Measurements from ENCODE around the gene SH3TC1.

SH3TC1 gene

DNA sequence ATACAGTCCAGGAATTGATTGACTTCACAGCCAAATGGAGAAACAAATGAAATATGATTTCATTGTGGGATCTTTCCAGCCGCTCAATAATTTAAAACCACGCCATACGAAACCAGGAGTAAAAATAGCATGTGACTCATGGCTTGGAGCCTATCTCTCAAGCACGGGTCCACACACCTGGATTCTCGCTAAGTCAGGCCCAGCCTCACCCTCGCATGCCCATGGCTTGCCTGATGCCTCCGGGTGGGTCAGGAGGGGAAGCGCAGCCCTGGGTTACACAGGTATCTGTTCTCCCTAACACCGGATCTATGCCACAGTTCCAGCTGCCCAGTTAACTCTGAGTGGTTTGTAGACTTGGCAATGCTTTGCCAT is 34.9 kb upstream of the SH3TC1 start:
- no peak for DNase-seq

DNA sequence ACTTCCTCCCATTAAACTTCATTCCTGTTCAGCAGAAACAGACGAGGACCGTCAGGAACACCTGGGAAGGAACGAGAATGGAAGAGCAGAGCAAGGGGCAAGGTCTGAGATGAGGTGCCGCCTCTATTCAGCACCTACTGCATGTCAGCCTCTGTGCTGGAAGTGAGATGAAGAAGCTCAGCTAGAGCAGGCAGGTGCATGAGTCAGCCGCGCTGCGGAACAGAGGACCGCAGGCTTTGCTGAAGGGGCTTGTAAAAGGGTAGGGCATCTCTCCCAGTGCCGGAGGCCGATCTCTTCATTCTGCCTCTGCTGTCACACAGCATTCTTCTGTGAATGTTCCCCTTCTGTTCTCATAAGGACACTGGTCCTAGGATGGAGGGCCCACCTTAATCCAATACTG is 34.4 kb upstream of the SH3TC1 start:
- DNase-seq = no peak

DNA sequence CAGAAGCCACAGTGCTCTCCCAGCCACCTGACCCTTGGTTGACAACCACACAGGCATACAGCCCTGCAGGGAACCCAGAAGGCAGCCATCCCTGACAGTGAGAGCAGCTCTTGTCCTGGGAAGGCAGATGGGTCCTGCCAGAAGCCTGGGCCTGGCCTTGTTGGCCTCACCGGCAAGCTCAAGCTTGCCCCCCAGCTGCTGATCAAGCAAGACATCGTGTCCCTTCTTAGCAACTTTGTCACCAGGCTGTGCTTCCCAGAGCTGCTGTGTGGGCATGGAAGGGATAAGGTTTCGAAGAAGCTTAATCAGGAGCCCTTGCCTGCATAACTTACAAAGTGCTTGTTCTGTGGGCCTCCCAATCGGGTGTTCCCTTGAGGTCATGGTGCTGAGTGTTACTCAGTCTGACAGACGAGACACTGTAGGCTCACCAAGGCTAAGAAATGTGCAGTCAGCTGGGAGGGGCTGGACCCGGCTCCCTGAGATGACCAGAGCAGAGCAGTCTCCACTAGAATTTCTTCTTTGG is 33.7 kb upstream of the SH3TC1 start:
- DNase-seq = no peak

DNA sequence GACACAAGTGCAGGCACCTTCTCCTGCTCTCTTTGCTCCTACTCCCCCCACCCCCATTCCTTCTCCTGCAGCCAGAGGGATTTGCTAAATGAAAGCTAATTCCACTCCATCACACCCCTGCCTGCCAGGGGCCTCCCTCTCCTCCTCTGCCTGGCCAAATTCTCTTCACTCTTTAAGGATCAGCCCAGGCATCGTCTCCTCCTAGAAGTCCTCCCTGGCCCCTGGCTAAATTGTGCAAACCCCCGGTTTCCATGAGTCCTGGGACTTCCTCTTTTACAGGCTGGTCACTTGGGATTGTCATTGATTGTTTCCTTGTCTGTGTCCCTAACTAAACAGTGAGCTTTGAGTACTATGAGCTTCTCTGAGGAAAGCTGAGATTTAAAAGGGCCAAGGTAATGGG is 31.8 kb upstream of the SH3TC1 start:
- no peak for DNase-seq

DNA sequence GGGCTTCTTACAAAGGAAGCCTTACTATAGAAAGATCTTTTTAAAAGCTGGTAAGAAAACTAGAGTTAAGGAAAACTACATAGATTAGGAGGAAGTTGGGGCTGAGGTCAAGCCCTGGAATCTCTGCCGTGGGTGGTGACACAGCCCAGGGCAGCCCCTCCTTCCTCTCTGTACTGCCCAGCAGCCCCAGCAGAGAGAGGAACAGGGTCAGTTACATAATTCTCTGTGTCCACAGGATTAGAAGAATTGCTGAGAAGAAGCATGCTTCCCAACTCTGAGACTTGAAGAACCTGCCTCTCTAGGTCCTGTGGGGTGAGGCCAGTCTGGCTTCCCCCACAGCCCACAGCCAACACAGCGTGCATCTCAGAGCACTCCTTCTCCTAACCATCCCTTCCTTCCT is 31.3 kb upstream of the SH3TC1 start:
- no peak for DNase-seq

DNA sequence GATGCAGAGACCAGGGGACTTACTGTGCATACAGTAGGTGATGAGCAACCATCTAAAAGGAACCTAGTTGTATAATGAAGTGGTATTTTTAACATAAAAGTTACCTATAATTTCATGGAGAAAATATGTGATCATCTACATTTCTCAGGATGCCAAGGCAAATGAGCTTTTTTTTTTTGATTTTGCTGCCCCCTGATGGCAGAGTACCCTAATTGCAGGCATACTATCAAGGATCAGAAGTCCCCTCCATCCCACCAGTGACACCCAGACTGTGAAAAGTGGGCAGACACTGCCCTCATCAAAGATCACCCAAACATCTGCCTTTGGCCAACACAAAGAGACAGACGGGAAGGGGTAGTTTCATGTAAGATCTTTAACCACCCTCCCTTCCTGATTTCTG is 30.9 kb upstream of the SH3TC1 start:
- DNase-seq = no peak

DNA sequence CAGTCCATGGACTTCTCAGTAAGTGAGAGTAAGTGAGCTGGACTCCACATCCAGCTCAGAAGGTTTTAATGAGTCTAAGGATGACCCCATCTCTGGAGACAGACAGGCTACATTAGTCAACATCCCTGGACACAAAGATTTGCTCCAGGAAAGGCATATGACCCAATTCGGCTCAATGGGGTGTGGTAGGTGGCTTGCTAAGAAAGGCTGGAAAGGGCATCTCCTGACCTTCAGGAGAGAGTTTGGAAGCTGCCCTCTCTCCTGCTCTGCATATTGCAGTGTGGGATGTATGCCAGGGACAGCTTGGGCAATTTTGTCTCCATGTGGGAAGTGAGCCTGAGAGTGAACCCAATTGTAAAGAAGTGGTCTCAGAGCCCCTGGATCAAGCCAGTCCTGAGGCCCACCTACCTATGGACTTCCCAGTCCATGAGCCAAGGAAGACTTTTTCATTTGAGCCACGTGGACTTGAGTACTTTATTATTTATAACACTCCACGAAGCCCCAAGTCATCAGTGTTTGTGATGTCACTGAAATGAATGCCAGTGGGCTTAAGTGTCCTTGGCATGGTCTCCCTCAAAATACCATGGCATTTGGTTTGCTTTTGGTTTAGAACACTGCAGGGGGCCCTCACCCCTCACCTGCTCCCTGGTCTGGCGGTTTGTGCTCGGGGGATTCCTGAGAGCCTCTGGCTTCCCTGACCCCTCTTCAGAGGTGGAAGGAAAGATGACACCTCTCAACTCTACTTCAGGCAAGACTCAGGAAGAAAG is 30.1 kb upstream of the SH3TC1 start:
- DNase-seq = no peak

DNA sequence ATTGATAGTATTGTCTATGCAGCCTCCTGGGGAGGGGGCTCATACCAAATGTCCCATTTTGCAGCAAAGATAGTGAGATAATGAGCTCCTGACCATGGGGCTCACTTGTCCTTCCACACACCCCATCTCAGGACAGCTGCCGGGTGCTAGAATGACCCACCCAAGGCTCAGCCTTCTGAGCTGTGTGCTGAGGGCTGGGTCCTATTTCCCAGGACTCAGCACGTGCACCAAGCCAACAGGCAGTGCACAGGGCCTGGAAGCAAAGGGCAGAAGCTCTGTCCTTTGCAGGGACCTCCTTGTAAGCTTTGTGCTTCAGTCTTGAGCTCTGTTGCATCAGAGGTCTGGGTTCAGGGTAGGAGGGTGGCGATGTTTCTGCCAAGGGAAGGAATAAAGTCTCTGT is 29.3 kb upstream of the SH3TC1 start:
- DNase-seq = no peak

DNA sequence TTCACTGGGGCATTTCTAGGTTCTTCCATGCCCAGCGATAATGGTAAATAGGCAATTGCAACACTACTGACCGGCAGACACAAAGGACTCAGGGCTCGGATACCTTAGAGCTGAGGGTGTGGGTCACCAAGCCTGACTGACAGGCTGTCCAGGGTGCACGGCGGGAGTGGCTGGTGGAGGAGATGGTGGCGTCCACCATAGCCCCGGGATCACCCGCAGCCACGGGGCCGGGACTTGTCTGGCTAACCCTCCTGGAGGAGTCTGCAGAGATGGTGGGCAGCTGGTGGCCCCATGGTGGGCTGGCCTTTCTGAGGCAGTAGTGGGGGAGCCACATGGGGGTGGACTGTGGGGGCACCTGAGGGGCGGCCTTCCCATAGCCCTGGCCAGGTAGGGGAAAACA is 28.7 kb upstream of the SH3TC1 start:
- DNase-seq = no peak

DNA sequence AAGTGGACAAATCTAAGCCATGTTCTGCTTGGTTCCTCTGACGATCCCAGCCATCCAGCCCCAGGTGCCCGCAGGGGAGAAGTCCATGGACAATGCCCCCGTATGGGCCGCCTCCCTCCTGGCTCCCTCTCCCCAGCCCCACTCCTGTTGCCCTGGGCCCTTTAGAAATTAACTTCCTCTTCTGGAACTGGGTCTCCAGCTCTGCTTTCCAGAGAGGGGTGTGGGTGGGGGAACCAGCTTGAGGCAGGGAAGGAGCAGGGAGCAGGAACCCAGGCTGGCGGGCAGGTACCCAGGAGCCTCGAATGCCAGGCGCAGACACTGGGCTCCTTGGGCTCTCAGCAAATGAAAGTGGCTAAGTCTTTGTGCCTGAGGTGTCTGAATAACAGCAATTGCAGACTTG is 27.8 kb upstream of the SH3TC1 start:
- no peak for DNase-seq

DNA sequence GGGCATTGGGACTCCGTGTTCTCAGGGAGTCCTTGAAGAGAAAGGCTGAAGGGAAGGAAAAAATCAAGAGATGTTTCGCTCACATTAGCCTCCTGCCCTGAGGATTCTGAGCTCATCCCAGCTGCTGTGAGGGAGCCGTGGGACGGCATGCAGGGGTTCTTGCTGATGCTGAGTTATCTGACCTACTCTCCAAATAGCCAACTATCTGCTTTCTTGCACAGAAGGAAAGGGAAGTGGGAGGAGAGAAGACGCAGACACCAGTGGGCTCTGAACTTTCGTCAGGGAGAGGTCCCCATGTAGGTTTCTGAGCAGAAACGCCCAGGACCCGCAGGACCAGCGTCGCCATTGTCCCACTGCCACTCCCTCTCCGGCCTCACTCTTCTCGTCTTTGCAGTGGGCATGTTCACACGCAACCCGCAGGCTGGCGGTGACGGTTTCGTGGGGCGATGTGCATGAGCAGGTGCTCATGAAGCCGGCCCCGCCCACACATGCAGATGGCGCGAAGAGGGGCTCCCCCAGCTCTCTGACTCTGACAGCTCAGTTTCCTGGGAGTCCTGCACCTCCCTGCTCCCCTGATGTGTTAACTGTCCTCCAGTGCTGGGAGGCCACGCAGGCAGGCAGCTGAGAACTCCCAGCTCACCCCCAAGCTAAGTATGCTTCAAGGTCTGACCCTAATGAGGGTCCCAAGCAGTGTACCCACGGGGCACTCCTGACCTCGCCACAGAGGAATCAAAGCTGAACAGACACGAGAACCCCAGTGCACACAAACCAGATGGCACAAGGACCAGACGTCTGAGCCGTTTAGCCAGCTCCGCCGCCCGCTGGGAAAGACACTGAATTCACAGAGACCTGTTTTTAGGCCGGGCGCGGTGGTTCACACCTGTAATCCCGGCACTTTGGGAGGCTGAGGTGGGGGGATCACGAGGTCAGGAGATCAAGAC is 26.8 kb upstream of the SH3TC1 start:
- peak; percentile 63 for DNase-seq

DNA sequence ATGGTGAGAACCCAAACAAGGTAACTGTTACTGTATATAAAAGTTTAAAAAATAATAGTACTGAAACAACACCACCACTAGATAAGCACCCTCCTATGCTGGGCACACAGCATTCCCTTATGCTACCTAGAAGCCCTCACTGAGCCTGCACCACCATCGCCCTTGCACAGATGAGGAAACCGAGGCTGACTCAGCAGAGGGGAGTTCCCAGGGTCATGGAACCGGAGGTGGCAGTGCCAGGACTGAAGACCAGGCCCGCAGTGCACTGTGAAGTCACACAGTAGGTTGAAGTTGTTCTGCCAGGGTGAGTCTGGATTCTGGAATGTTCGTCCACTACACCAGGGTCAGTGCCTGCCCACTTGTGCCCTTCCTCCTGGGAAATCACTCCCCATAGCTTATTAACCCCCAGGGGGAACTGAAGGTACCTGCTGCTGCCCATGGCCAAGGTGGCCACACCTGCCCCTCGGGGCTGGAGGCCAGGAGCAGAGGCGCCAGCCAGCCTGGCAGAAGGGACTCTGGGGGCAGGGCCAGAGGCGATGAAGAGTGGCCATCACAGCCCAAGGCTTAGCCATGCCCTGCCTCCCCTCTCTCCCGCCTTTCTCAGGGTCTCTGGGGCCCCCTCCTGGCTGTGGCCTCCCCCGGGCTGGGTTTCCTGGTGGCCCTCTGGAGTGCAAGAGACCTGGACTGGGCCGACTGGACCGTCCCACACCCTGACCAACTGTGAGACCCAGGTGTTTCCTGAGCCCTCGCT is 25.4 kb upstream of the SH3TC1 start:
- no peak for DNase-seq

DNA sequence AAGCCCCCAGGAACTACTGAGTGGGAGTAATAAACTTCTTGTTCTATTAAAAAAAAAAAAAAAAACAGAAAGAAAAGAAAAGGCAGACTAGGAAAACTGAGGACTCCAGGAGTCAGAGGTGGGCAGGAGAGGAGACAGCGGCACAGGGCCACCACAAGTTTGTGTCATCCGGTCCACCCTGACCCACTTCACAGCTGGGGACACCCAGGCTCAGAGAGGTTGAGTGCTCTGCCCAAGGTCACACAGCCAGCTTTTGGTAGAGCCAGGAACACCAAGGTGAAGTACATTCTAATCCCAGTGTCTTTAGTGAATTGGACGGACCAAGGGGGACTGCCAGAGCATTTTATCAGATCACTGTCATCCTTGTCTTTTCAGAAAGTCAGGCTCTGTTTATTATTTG is 24.1 kb upstream of the SH3TC1 start:
- DNase-seq = no peak

DNA sequence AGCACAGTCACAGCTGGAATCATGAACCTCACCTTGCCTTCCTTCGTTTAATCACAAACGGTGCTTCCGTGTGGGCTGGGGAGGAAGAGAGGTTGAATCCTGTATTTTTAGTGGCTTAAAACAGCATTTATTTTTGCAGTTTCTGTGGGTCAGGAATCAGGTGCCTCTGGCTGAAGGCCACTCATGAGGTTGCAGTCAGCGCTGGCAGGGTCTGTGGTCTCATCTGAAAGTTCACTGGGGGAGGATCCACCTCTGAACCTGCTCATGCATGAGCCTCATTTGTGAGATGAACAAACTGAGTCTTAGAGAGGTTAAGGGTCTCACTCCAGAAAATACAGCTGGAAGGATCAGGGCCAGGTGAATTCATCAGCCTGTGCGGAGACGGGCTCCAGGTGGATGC is 23.4 kb upstream of the SH3TC1 start:
- DNase-seq = no peak

DNA sequence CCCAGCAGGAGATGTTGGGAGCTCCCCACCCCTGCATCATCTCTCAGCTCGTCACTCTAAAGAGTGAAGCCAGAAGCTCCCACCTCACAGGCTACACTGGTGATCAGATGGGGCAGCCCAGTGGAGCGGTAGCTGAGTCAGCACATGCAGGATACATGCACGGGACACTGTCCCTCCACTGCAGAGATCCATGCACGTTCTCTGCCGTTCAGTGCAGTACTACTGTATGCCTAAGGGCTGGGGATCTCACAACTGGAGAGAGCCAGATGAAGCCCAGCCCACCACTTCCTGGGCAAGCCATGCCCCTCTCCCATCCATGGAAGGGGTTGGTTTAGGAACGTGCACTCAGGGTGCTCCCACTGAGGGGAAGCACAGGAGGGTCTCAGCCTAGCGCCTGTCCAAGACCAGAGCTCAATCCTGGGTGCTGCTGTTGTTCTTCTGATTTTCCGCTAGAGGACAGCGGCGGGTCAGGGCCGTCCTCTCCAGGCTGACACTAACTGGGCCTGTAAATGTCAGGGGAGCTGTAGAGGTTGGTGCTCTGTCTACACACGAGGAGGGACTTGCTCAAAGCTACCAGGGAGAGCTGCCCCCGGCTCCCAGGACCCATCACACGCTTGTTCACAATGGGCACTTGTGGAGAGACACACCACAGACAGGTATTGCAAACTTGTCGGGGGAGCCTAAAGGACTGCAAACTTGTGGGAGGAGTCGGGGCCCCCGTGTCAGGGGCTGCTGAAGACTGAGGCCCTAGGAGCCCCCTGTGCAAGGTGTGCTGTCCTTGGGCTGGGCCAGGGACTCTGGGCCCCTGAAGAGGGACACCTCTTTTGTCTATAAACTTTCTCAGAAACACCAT is 22.3 kb upstream of the SH3TC1 start:
- peak; percentile 42 for DNase-seq

DNA sequence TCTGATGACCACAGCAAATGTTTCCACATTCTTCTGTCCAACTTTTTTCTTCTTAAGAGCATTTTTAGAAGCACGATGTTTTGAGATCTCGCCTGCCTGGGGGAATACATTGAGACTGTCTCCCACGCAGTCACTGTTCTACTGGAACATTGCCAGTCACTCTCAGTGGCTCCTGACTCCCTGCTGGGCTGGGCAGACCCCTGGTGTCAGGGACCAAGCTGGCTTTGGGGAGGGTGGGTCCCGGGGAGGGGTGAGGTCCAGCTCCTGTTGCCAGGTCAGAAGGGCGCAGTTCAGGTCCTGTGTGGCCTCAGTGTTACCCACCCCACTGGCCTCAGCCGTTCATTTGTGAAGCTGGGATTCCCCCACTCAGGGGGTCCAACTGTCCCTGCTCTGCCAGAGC is 21.5 kb upstream of the SH3TC1 start:
- no peak for DNase-seq

DNA sequence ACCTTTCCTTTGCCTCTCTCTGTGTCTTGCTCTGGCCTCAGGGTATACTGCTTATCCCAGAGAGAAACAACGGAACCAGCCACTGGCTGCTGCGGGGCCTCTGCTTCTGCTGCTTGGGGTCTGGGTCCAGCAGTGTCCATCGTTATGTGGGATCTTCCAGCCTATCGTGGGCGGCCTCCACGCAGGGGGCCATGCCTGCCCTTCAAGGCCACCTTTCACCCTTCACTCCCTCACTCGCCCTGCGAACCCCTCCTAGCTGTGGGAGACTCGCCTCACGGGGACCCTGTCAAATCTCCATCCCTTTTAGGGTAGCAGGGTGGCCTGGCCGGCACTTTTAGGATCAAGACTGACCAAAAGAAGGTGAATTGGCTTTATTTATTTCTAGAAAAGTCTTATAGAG is 21.1 kb upstream of the SH3TC1 start:
- DNase-seq = no peak

DNA sequence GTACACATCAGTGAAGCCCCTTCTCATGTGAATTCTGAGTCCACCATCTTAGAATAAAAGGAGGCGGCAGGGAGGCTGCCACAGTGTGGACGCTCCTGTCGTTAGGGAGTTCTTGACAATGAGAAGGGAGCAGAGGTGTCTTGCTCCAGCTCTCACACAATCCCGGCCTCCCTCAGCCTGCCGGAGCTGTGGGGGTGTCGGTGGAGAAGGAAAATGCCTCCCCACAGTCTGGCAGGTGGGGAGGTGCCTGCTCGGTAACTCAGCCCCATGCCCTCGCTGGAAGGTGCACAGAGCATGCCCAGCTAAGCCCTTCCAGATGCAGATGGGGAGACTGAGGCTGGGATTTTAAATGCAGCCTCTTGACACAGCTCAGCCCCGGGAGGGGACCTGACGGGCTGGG is 20.0 kb upstream of the SH3TC1 start:
- no peak for DNase-seq

DNA sequence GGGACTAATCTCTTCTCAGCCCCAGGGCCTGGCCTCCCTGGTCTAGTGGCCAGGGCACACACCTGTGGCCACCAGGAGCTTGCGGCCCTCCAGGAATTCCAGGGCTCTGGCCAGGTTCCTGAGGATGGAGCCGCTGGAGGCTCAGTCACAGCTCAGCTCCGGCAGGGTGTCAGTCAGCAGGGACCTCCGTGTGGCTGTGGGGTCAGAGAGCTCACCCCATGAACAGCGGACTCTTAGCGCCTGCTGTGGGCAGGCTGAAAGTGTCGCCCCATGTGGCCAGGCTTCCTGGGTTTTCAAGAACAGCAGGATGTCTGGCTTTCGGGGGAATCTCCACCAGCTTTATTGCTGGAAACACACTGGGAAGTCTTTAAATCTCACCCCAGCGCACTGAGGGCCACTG is 19.3 kb upstream of the SH3TC1 start:
- no peak for DNase-seq

DNA sequence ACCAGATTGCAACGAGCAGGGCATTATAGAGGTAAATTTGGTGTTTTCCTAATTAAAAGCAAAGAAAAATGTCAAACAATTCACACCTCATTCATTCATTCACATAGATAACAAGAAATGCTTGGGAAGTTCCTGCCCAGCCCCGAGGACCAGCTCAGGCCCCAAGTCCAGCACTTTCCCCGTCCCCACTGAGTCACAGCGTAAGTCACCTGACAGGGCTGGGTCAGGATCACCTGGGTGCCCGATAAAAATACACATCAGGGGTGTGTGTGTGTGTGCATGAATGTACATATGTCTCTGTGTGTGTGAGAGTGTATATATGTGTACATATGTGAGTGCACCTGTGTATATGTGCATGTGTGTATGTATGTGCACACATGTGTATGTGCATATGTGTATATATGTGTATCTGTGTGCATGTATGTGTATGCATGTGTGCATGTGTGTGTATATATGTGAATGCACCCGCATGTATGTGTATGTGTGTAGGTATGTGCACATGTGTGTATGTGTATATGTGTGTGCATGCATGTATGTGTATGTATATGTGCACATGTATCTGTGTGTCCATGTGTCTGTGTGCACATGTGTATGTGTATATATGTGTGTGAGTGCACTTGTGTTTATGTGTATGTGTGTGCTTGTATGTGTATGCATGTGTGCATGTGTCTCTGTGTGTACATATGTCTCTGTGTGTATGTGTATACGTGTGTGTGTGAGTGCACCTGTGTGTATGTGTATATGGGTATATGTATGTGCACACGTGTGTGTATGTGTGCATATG is 18.6 kb upstream of the SH3TC1 start:
- DNase-seq = no peak

DNA sequence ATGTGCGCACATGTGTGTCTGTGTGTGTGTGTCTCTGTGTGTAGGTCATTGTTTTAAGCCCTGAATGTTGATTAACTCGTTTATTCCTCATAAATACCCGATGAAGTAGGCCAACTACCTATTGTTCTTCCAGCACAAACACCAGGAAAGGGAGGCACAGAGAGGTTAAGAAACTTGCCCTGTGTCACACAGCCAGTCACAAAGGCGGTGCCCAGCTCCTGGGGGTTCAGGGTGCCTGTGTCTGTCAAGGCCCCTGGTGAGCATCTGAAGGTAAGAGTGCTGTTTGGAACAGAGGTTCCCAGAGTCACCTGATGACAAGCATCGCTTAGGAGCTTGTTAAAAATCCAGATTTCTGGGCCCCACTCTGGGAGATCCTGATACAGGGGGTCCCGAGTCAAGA is 18.0 kb upstream of the SH3TC1 start:
- no peak for DNase-seq

DNA sequence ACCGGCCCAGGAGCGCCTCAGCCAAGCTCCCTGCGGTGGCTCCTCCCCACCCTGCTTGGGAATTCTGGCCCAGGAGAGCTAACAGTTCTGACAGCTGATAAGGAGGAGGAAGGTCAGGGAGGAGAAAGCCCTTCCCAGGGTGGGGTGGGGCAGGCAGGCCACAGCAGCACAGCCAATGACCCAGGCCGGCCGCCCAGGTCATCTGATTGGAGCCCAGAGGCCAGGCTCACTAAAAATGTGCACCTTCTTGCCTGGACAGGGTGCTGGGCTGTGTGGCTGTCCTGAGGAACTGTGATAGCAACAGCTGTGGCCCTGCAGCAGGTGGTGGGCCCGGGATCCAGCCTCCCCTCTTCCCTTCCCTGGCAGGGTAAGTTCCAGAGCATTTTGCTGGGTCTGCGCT is 17.2 kb upstream of the SH3TC1 start:
- DNase-seq = no peak
